KMS-11 (cell line): ENCODE measurements around the gene DFFB.

Experiments used
- H2AFZ ChIP-seq: fragments of 200-600 bp; sonication (generic); 2 replicates; pipeline ENCODE4 v1.6.1; 2016; ENCODE audit warnings: antibody characterized with exemption, mixed run types, low read depth
- H3K27ac ChIP-seq: fragments of 200-600 bp; sonication (generic); 2 replicates; pipeline ENCODE4 v1.6.1; 2016; ENCODE audit warnings: mild to moderate bottlenecking, mixed run types
- H3K27me3 ChIP-seq: fragments of 200-600 bp; sonication (generic); 2 replicates; pipeline ENCODE4 v1.6.1; 2017; ENCODE audit warnings: mild to moderate bottlenecking, low read depth, mixed run types, moderate library complexity; ENCODE audit not compliant: insufficient read depth
- H3K36me3 ChIP-seq: fragments of 200-600 bp; sonication (generic); 2 replicates; pipeline ENCODE4 v1.6.1; 2017; ENCODE audit warnings: mild to moderate bottlenecking, mixed run types; ENCODE audit not compliant: insufficient read depth
- H3K4me1 ChIP-seq: fragments of 200-600 bp; sonication (generic); 2 replicates; pipeline ENCODE4 v1.6.1; 2016; ENCODE audit warnings: mild to moderate bottlenecking, low read depth, mixed run types; ENCODE audit not compliant: poor library complexity, severe bottlenecking
- H3K4me2 ChIP-seq: fragments of 200-600 bp; sonication (generic); 2 replicates; pipeline ENCODE4 v1.7.0; 2016; ENCODE audit warnings: mild to moderate bottlenecking, mixed run types
- H3K4me3 ChIP-seq: fragments of 200-600 bp; sonication (generic); IDR thresholded peaks from 2 replicates; pipeline ENCODE4 v1.6.1; 2017; ENCODE audit warnings: low read depth, low read length, mixed read lengths; ENCODE audit not compliant: insufficient read depth
- H3K79me2 ChIP-seq: fragments of 200-600 bp; sonication (generic); 2 replicates; pipeline ENCODE4 v1.6.1; 2016; ENCODE audit warnings: low read depth, mixed run types; ENCODE audit not compliant: insufficient read depth
- H3K9ac ChIP-seq: fragments of 200-600 bp; sonication (generic); 2 replicates; pipeline ENCODE4 v1.6.1; 2016; ENCODE audit warnings: mild to moderate bottlenecking, mixed run types
- H4K20me1 ChIP-seq: fragments of 200-600 bp; sonication (generic); 2 replicates; pipeline ENCODE4 v1.6.1; 2016; ENCODE audit warnings: mild to moderate bottlenecking, mixed run types; ENCODE audit not compliant: insufficient read depth
- CTCF ChIP-seq: fragments of 200-600 bp; sonication (generic); conservative IDR thresholded peaks from 2 replicates; pipeline ENCODE4 v1.6.1; 2017; ENCODE audit warnings: low read depth, mild to moderate bottlenecking, antibody characterized with exemption, low read length, moderate library complexity, mixed read lengths

DFFB gene

GRCh38 chr1:3900150-3900968 is 43.1 kb downstream of the DFFB start, which contains the start of gene C1orf174:
Gene C1orf174, minus strand, starts transcription at chr1:3900272. Its CDS starts 86 bp downstream, at chr1:3900186.
- peak within 1 kb of the TSS; percentile 93 for H3K27ac ChIP-seq
- H2AFZ ChIP-seq = peak within 1 kb of the TSS; percentile 72
- no peaks in the 10 kb centered on the region for H3K27me3 ChIP-seq
- H3K36me3 ChIP-seq = no peaks in the 10 kb centered on the region
- H3K4me2 ChIP-seq = peak within 1 kb of the TSS; percentile 46
- peak within 1 kb of the TSS; percentile 91 for H3K9ac ChIP-seq
- peaks cover 43% of the 10 kb centered on the region for H3K79me2 ChIP-seq
- TF ChIP-seq CTCF = no peak
- no peaks in the 10 kb centered on the region for H4K20me1 ChIP-seq
- peak within 1 kb of the TSS; percentile 77 for H3K4me3 ChIP-seq
- peaks cover 15% of the 10 kb centered on the region for H3K4me1 ChIP-seq

- Histone ChIP-seq H3K79me2 (peaks cover 36% of the 10 kb centered on the region), H3K4me1 (peaks cover 15% of the 10 kb centered on the region), H3K36me3 (no peaks in the 10 kb centered on the region), H3K27ac (peak overlapping the region; percentile 93), H3K4me2 (peak overlapping the region; percentile 46), H3K9ac (peak overlapping the region; percentile 91), H2AFZ (peak overlapping the region; percentile 72), H3K4me3 (no peak overlapping the region), H3K27me3 (no peaks in the 10 kb centered on the region), H4K20me1 (no peaks in the 10 kb centered on the region)
- no peak for TF ChIP-seq CTCF
Observed at GRCh38 chr1:3900969-3901529, 43.8 kb downstream of the DFFB start.

GRCh38 chr1:3902111-3902511 is 44.8 kb downstream of the DFFB start:
- Histone ChIP-seq H3K4me3 (no peak overlapping the region), H3K36me3 (no peaks in the 10 kb centered on the region), H3K4me1 (peaks cover 15% of the 10 kb centered on the region), H3K79me2 (peaks cover 25% of the 10 kb centered on the region), H3K9ac (no peak overlapping the region), H3K27me3 (no peaks in the 10 kb centered on the region), H2AFZ (no peak overlapping the region), H3K4me2 (no peak overlapping the region), H4K20me1 (no peaks in the 10 kb centered on the region), H3K27ac (no peak overlapping the region)
- TF ChIP-seq CTCF = no peak

- Histone ChIP-seq H3K36me3 (no peaks in the 10 kb centered on the region), H3K27ac (no peak overlapping the region), H3K4me3 (no peak overlapping the region), H4K20me1 (no peaks in the 10 kb centered on the region), H3K9ac (no peak overlapping the region), H3K4me1 (peaks cover 15% of the 10 kb centered on the region), H2AFZ (no peak overlapping the region), H3K4me2 (no peak overlapping the region), H3K79me2 (peaks cover 20% of the 10 kb centered on the region), H3K27me3 (no peaks in the 10 kb centered on the region)
- TF ChIP-seq CTCF = no peak
Observed at GRCh38 chr1:3902571-3903091, 45.4 kb downstream of the DFFB start.
